Measurements from ENCODE around the gene THYN1.
"Not testable (repeated sequence)": the region's sequence is repeated elsewhere in the genome, so short reads cannot be mapped to it uniquely, and the experiment has no call there.

The THYN1 gene

DNA sequence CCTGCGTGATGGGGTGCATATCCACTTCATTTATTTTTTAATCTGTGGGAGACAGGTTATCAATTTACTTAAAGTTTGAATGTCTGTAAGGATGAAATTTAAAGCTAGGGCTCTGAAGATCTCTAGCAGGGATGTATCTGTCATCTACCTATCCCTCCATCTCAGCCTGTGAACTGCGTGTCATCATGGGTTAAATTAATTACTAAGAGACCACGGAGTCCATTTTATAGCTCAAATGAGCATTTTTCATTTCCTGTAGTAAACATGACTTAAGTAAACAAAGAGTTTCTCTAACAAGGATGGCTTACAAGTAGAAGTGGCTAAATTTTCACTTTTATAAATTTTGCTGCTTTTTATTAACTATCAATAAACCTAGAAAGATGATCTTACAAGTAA is 20.2 kb upstream of the THYN1 start:
- DNase-seq, result no peak

GRCh38 chr11:134272381-134273316 is 19.5 kb upstream of the THYN1 start:
- peak; percentile 49 for DNase-seq

GRCh38 chr11:134271978-134272377 is 18.8 kb upstream of the THYN1 start:
- DNase-seq, result no peak

- peak; percentile 59 for DNase-seq
Observed at GRCh38 chr11:134270250-134270714, 17.1 kb upstream of the THYN1 start.

DNA sequence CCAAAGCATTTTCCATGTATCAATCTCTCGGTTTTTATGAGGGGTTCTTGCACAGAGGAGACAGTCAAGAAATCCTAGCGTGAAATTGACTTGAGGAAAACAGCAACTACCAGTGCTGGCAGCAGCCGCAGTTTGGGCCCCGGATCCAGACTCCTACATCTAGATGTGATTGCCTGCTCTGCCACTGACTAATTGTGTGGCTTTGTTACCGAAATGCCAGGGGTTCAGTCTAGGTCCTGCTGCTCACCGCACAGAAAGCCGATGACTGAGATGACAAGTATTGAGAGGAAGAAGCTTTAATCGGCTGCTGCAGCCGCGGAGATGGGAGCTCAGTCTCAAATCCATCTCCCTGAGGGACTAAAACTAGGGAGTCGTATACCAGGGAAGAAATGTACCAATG is 14.8 kb upstream of the THYN1 start:
- no peak for DNase-seq

DNA sequence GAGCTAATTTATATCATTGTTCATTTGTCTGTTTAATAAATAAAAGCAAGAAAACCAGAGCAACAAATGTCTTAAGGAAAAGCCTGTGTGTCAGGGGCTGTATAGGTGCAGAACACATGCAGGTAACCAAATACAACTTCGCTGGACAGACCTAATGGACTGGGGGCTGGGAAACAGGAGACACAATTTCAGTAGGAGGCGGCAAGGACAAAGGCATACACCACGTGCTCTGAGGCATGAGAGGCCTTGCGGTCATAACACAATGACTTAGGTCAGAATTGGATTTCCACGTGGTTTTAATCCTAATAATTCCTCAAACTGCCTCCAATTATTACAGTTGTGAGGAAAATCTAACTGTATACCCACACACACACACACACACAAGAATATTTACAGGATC is 14.3 kb upstream of the THYN1 start:
- no peak for DNase-seq

- no peak for DNase-seq
Observed at GRCh38 chr11:134266841-134267251, 13.7 kb upstream of the THYN1 start.

GRCh38 chr11:134266440-134266839 is 13.3 kb upstream of the THYN1 start:
- no peak for DNase-seq

- DNase-seq, result no peak
Observed at GRCh38 chr11:134264966-134265764, 12.0 kb upstream of the THYN1 start.

GRCh38 chr11:134261626-134262488 is 8.7 kb upstream of the THYN1 start:
- peak; percentile 65 for DNase-seq

DNA sequence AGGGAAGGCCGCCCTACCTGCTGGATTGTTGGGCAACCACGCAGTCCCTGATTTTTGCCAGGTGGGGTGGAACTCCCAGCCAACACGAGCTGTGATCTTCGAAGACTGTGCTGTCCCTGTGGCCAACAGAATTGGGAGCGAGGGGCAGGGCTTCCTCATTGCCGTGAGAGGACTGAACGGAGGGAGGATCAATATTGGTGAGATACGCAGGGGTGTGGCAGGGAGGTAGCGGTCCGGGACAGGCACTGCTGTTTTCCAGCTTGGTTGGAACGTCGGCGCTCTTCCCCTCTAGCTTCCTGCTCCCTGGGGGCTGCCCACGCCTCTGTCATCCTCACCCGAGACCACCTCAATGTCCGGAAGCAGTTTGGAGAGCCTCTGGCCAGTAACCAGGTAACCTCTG is 7.8 kb upstream of the THYN1 start:
- no peak for DNase-seq

DNA sequence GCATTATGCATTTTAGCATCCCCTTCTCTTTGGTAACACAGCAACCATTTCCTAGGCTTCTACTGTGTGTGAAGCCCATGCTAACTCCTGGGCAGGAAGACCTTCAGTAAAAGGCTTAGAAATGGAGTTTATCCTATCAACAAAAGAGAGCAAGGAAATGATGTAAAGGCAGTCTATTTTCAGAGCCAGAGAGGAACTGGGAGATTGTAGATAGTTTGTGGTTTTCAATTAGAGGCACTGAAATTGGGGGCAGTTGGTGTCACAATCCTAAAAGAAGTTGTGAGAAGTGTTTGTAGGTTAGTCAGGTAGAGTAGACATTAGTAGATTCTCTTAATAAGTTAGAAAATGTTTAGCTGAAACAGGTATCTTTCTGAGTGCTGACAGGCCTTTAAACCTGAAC is 7.4 kb upstream of the THYN1 start:
- no peak for DNase-seq

DNA sequence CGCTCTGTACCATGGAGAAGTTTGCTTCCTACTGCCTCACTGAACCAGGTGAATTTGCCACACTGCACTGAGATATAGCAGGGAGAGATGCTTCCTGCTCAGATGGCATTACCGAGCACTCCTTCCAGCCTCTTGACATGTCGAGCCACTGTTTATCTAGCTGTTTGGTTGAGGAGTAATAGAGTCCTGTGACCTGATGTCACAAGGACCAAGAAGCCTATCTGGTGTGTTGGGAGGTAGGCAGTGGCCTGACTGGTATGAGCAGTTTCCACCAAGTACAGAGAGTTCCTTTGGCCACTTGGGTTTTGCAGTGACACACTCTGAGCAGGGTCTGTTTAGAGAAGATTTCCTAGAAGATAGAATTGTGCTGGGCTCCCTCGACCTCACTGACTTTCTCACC is 5.4 kb upstream of the THYN1 start:
- DNase-seq, result no peak

GRCh38 chr11:134257101-134257500 is 3.9 kb upstream of the THYN1 start:
- DNase-seq, result no peak

- not testable (repeated sequence) for DNase-seq
Observed at GRCh38 chr11:134255184-134255561, 2.0 kb upstream of the THYN1 start.

- DNase-seq, result no peak
Observed at GRCh38 chr11:134254433-134255183, 1.5 kb upstream of the THYN1 start.

DNA sequence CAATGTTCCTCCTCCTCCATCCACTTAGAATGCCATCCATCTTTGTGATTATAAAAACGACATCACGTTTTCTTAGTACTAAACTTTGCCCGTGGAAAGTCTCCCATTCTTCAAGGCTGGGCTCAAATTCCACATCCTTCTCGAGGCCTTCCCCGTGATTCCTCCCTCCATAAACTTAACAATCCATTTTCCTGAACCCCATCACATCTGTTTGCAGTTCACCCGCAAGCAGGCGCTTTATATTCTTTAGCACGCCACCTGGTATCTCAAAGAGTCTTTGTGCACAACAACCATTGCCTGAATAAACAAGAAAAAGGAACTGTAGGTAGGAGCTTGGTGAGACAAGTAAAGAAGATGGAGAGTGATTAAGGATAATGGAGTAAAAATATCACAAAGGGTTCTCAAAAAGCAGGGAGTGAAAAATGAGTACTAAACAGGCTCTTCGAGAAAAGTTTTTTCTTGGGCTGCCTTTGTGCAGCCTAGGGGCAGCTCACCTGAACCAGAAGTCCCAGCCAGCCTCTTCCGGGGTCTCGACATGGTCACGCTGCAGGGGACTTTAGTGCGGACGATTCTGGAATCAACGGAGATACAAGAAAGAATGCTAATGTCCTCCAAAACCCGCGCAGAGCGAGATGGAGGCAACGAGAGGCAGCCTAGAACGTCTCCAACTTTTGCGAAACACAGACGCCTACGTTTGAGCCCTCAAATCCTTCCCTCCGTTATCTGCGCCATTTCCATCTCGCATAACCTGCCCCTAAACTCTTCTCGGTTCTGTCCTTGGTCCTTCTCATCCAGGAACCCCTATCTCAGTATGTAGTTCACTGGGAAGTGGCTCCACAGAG is 585 bp downstream of the THYN1 start:
- peak; percentile 84 for DNase-seq

- no peak for DNase-seq
Observed at GRCh38 chr11:134250675-134251074, 2.5 kb downstream of the THYN1 start.

- no peak for DNase-seq
Observed at GRCh38 chr11:134250246-134250645, 2.9 kb downstream of the THYN1 start.

DNA sequence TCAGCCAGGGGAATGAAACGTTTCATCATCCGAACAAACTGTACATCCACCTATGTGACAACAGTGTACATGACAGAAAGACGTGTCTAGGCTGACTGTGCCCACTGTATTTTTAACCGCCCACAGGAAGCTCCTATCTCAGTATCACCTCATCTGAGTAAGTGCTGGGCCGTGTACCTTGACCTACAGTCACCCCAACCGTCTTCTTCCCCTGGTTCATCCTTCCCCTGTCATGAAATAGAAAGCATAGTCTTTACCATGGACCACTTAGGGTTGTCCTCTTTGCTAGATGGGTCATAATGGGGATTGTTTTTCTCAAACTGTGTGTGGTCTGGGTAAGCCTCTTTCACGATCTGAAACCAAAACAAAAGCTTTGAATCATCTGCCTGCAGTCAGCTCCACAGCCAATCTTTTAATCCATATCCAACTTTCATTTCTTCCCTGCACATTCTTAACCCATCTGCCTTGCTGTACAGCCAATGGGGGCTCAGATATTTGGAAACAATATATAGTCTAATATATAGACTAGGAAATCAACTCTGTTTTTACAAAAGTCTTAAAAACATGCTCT is 4.2 kb downstream of the THYN1 start:
- DNase-seq, result no peak

DNA sequence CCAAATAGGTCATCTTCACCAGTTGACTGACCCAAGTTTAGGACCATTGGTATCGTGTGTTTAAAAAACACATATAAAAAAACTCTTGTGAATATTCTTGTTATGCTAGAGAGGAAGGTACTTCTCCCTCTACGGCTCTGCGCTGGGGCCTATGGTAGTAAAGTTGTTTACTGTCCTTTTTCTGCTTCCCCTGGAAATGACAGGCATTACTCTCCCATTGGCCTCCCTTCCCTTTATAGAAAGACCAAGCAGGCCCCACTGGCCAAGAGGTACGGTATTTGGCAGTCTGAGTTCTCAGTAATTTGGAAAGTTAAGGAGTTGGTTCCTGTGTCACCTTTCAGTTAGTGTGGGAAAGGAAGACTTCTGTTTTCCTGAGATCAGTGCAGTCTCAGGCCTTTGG is 6.5 kb downstream of the THYN1 start:
- DNase-seq, result no peak

Data from NCI-H69 (cell line).